RWPE1 (cell line): ENCODE measurements around the gene ABCC4.
A peak's percentile ranks its signal among the peaks of the same experiment; 100 is the strongest.

Source experiments
- CTCF ChIA-PET: fragments of 350-600 bp; sonication (Branson Sonifier 250); formaldehyde crosslinking; extraction: SDS; loops from one replicate; lab custom pipeline; 2021; lab: Yijun Ruan, JAX
- POLR2A ChIA-PET: fragments of 400-600 bp; formaldehyde crosslinking; extraction: SDS; loops from one replicate; lab custom pipeline; 2020; ENCODE audit warnings: antibody characterized with exemption; ENCODE audit not compliant: low non-redundant PET; lab: Yijun Ruan, JAX
- DNase-seq: peaks from one replicate; pipeline ENCODE4 v3.0.0; 2012; ENCODE audit warnings: low spot score
- H3K27ac ChIP-seq: fragments of 450-650 bp; 2 replicates; pipeline ENCODE4 v1.5.1; 2017
- CTCF ChIP-seq: fragments of 450-650 bp; conservative IDR thresholded peaks from 2 replicates; pipeline ENCODE4 v1.5.1; 2017; ENCODE audit warnings: low read depth, mild to moderate bottlenecking

Gene ABCC4

GRCh38 chr13:95164830-95165229 is 136.4 kb downstream of the ABCC4 start:
- H3K27ac ChIP-seq: no peak overlapping the region
- POLR2A ChIA-PET: no interaction called here
- no peak for TF ChIP-seq CTCF
- CTCF ChIA-PET: interaction anchor here (1.2 kb wide), 1 partner anchor 24 kb away, joined by 3 read pairs; no protein-coding TSS in a partner anchor
- DNase-seq: no peak

GRCh38 chr13:95160112-95160906 is 140.9 kb downstream of the ABCC4 start:
- DNase-seq: no peak
- no peak for TF ChIP-seq CTCF
- no peak overlapping the region for H3K27ac ChIP-seq
- CTCF ChIA-PET: interaction anchor here (0.6 kb wide), 1 partner anchor 334 kb away, joined by 3 read pairs; no protein-coding TSS in a partner anchor
- POLR2A ChIA-PET: no interaction called here

- H3K27ac ChIP-seq: no peak overlapping the region
- POLR2A ChIA-PET: no interaction called here
- CTCF ChIA-PET: no interaction called here
- TF ChIP-seq CTCF: no peak
- DNase-seq: no peak
These were observed 141.8 kb downstream of the ABCC4 start for GRCh38 chr13:95159458-95159857.

- CTCF ChIA-PET: interaction anchor here (0.6 to 1.0 kb wide), 3 partner anchors 11 to 481 kb away, joined by 4 to 8 read pairs (median 4); no protein-coding TSS in a partner anchor
- POLR2A ChIA-PET: no interaction called here
- no peak overlapping the region for H3K27ac ChIP-seq
- TF ChIP-seq CTCF: peak; percentile 24; the same call in 1 of the 2 replicates
- peak; percentile 6 for DNase-seq
These were observed 145.0 kb downstream of the ABCC4 start for GRCh38 chr13:95156208-95156607.

GRCh38 chr13:95155504-95155903 is 145.7 kb downstream of the ABCC4 start:
- CTCF ChIA-PET: interaction anchor here (0.7 to 1.0 kb wide), 2 partner anchors 480 to 483 kb away, joined by 4 read pairs; no protein-coding TSS in a partner anchor
- no peak for TF ChIP-seq CTCF
- POLR2A ChIA-PET: no interaction called here
- no peak for DNase-seq
- no peak overlapping the region for H3K27ac ChIP-seq

- ChIA-PET POLR2A (no interaction called here), CTCF (interaction anchor here (0.7 to 1.3 kb wide), 5 partner anchors 26 to 483 kb away, joined by 3 to 6 read pairs (median 4); no protein-coding TSS in a partner anchor)
- H3K27ac ChIP-seq: no peak overlapping the region
- DNase-seq: no peak
- TF ChIP-seq CTCF: no peak
These were observed 146.2 kb downstream of the ABCC4 start for GRCh38 chr13:95155093-95155492.
